ENCODE measurements around the gene MSTO1.
"Not testable (repeated sequence)": the region's sequence is repeated elsewhere in the genome, so short reads cannot be mapped to it uniquely, and the experiment has no call there.

MSTO1 gene

GRCh38 chr1:155622191-155622590 is 12.2 kb downstream of the MSTO1 start:
- H3K4me3 ChIP-seq (ENCODE audit: low read depth, low read length), result no peak overlapping the region
- TF ChIP-seq CTCF (IDR thresholded peaks at IDR 0.05; ENCODE audit: borderline replicate concordance, insufficient read depth, low read depth, low read length), result no peak

- TF ChIP-seq CTCF (IDR thresholded peaks at IDR 0.05; ENCODE audit: borderline replicate concordance, insufficient read depth, low read depth, low read length), result no peak
These were observed 13.3 kb downstream of the MSTO1 start for GRCh38 chr1:155623357-155623756.

GRCh38 chr1:155626428-155626827 is 16.4 kb downstream of the MSTO1 start:
- H3K4me3 ChIP-seq (ENCODE audit: low read depth, low read length), result not testable (repeated sequence)

More at GRCh38 chr1:155623357-155623756, 13.3 kb downstream of the MSTO1 start:
- H3K4me3 ChIP-seq (ENCODE audit: low read depth, low read length), result no peak overlapping the region

GRCh38 chr1:155636397-155637153 is 26.6 kb downstream of the MSTO1 start:
- no peak for TF ChIP-seq CTCF (IDR thresholded peaks at IDR 0.05; ENCODE audit: borderline replicate concordance, insufficient read depth, low read depth, low read length)
- no peak overlapping the region for H3K4me3 ChIP-seq (ENCODE audit: low read depth, low read length)

- TF ChIP-seq CTCF (IDR thresholded peaks at IDR 0.05; ENCODE audit: borderline replicate concordance, insufficient read depth, low read depth, low read length), result no peak
- no peak overlapping the region for H3K4me3 ChIP-seq (ENCODE audit: low read depth, low read length)
These were observed 30.3 kb downstream of the MSTO1 start for GRCh38 chr1:155640367-155640766.

- not testable (repeated sequence) for H3K4me3 ChIP-seq (ENCODE audit: low read depth, low read length)
These were observed 32.7 kb downstream of the MSTO1 start for GRCh38 chr1:155642559-155643180.

- no peak overlapping the region for H3K4me3 ChIP-seq (ENCODE audit: low read depth, low read length)
- TF ChIP-seq CTCF (IDR thresholded peaks at IDR 0.05; ENCODE audit: borderline replicate concordance, insufficient read depth, low read depth, low read length), result no peak
These were observed 33.2 kb downstream of the MSTO1 start for GRCh38 chr1:155643230-155643629.

GRCh38 chr1:155645034-155645598 is 35.1 kb downstream of the MSTO1 start:
- no peak for TF ChIP-seq CTCF (IDR thresholded peaks at IDR 0.05; ENCODE audit: borderline replicate concordance, insufficient read depth, low read depth, low read length)

More at GRCh38 chr1:155645034-155645598, 35.1 kb downstream of the MSTO1 start:
- no peak overlapping the region for H3K4me3 ChIP-seq (ENCODE audit: low read depth, low read length)
